Neuronal stem cell (in vitro differentiated cells): ENCODE measurements around the gene DIO3.

Experiments used
- DNase-seq: peaks from one replicate; pipeline ENCODE4 v3.0.0-alpha.2; 2013; ENCODE audit warnings: low spot score
- H2AFZ ChIP-seq: one replicate; pipeline ENCODE4 v1.6.1; 2013; ENCODE audit warnings: mild to moderate bottlenecking, low read length, inconsistent platforms
- H2AK5ac ChIP-seq: 2 replicates; pipeline ENCODE4 v1.6.1; 2013; ENCODE audit warnings: low read depth, mild to moderate bottlenecking, inconsistent platforms, low read length, moderate library complexity, mixed read lengths
- H2BK120ac ChIP-seq: 2 replicates; pipeline ENCODE4 v1.6.1; 2013; ENCODE audit warnings: low read depth, mild to moderate bottlenecking, inconsistent platforms, low read length, moderate library complexity, mixed read lengths
- H2BK12ac ChIP-seq: one replicate; pipeline ENCODE4 v1.6.1; 2013; ENCODE audit warnings: low read length, inconsistent platforms
- H2BK15ac ChIP-seq: 2 replicates; pipeline ENCODE4 v1.6.1; 2013; ENCODE audit warnings: mild to moderate bottlenecking, low read length, inconsistent platforms, mixed read lengths
- H2BK5ac ChIP-seq: one replicate; pipeline ENCODE4 v1.6.1; 2013; ENCODE audit warnings: inconsistent platforms, mild to moderate bottlenecking, low read length, moderate library complexity
- H3K14ac ChIP-seq: one replicate; pipeline ENCODE4 v1.6.1; 2013; ENCODE audit warnings: low read length, inconsistent platforms
- H3K18ac ChIP-seq: 2 replicates; pipeline ENCODE4 v1.6.1; 2013; ENCODE audit warnings: low read length, inconsistent platforms
- H3K23ac ChIP-seq: 2 replicates; pipeline ENCODE4 v1.6.1; 2013; ENCODE audit warnings: low read depth, mild to moderate bottlenecking, mixed read lengths, low read length, inconsistent platforms; ENCODE audit not compliant: poor library complexity
- H3K27ac ChIP-seq: replicated peaks from 3 replicates; pipeline ENCODE4 v1.5.1; 2013; ENCODE audit warnings: low read length, inconsistent platforms
- H3K27me3 ChIP-seq, 3 experiments: 2 replicates each; pipeline ENCODE4 v1.6.1; 2013; ENCODE audit warnings: low read length in 3 of 3, mild to moderate bottlenecking in 2 of 3, inconsistent platforms in 1 of 3, low read depth in 1 of 3, mixed read lengths in 1 of 3, moderate library complexity in 1 of 3; ENCODE audit not compliant: control insufficient read depth in 3 of 3, insufficient read depth in 3 of 3
- H3K36me3 ChIP-seq, 2 donors: replicated peaks in 1 of 2; 2 replicates each; pipeline ENCODE4 v1.6.1; 2013; ENCODE audit warnings: low read length in 2 of 2; ENCODE audit not compliant: control insufficient read depth in 2 of 2, insufficient read depth in 2 of 2
- H3K4ac ChIP-seq: 2 replicates; pipeline ENCODE4 v1.6.1; 2013; ENCODE audit warnings: inconsistent platforms, mild to moderate bottlenecking, low read length, moderate library complexity
- H3K4me1 ChIP-seq, 2 donors: 1 replicate in 1 of 2; 2 replicates in 1 of 2; pipeline ENCODE4 v1.6.1; 2013; ENCODE audit warnings: low read length in 2 of 2, low read depth in 1 of 2; ENCODE audit not compliant: control insufficient read depth in 2 of 2, insufficient read depth in 1 of 2
- H3K4me2 ChIP-seq: one replicate; pipeline ENCODE4 v1.6.1; 2013; ENCODE audit warnings: mild to moderate bottlenecking, low read length, inconsistent platforms; ENCODE audit not compliant: insufficient read depth, poor library complexity, severe bottlenecking
- H3K4me3 ChIP-seq, 2 donors: 2 replicates each; pipeline ENCODE4 v1.5.1; 2013; ENCODE audit warnings: low read length in 2 of 2, mild to moderate bottlenecking in 2 of 2, inconsistent platforms in 1 of 2, moderate library complexity in 1 of 2
- H3K79me1 ChIP-seq: one replicate; pipeline ENCODE4 v1.6.1; 2013; ENCODE audit warnings: low read depth, mild to moderate bottlenecking, inconsistent platforms, low read length, moderate library complexity
- H3K9ac ChIP-seq: one replicate; pipeline ENCODE4 v1.6.1; 2013; ENCODE audit warnings: mild to moderate bottlenecking, low read depth, low read length, inconsistent platforms; ENCODE audit not compliant: poor library complexity
- H3K9me3 ChIP-seq, 2 donors: replicated peaks in 1 of 2; 2 replicates each; pipeline versions ENCODE3 to v1.6.1; 2013; ENCODE audit warnings: low read length in 2 of 2, mild to moderate bottlenecking in 2 of 2, inconsistent platforms in 1 of 2, low read depth in 1 of 2, mixed read lengths in 1 of 2, moderate library complexity in 1 of 2; ENCODE audit not compliant: control insufficient read depth in 2 of 2, insufficient read depth in 1 of 2
- H4K8ac ChIP-seq: one replicate; pipeline ENCODE4 v1.6.1; 2013; ENCODE audit warnings: low read depth, mild to moderate bottlenecking, inconsistent platforms, low read length, moderate library complexity
- H4K91ac ChIP-seq: one replicate; pipeline ENCODE4 v1.6.1; 2013; ENCODE audit warnings: low read length, low read depth, mild to moderate bottlenecking, inconsistent platforms; ENCODE audit not compliant: poor library complexity
- WGBS, 2 donors: extraction: QIAGEN DNeasy Blood & Tissue Kit; methylation state at CpG; one replicate each; pipeline ENCODE4 v1.1.7; 2013; ENCODE audit warnings: missing lambda C conversion rate in 2 of 2, mixed read lengths in 1 of 2; ENCODE audit not compliant: insufficient read length in 2 of 2, insufficient replicate concordance in 1 of 2; ENCODE audit errors: extremely low coverage in 2 of 2; 5-methylcytosine and 5-hydroxymethylcytosine counted together

DIO3 gene

GRCh38 chr14:101557321-101557695 is 4.0 kb upstream of the DIO3 start:
- Histone ChIP-seq H4K8ac (no peak overlapping the region), H3K79me1 (peaks cover 8% of the 10 kb centered on the region), H3K27ac (no peak overlapping the region), H3K9me3 (peaks cover 9 to 11% of the 10 kb centered on the region in 2 donors), H2AFZ (no peak overlapping the region), H2BK12ac (no peak overlapping the region), H2AK5ac (no peak overlapping the region), H3K4me1 (peaks cover 2 to 4% of the 10 kb centered on the region in 2 donors), H3K4me2 (no peak overlapping the region), H3K4ac (no peak overlapping the region), H2BK5ac (no peak overlapping the region), H3K4me3 (no peak overlapping the region), H3K9ac (peak overlapping the region; percentile 35), H3K18ac (no peak overlapping the region), H2BK15ac (no peak overlapping the region), H4K91ac (no peak overlapping the region), H3K36me3 (no peaks in the 10 kb centered on the region), H2BK120ac (no peak overlapping the region), H3K27me3 (peaks cover 18 to 40% (median 38%) of the 10 kb centered on the region in 3 experiments), H3K14ac (no peak overlapping the region), H3K23ac (no peak overlapping the region)
- WGBS, 2 donors = no CpG with 5 or more reads among the region's 7 CpGs
- DNase-seq = no peak

DNA sequence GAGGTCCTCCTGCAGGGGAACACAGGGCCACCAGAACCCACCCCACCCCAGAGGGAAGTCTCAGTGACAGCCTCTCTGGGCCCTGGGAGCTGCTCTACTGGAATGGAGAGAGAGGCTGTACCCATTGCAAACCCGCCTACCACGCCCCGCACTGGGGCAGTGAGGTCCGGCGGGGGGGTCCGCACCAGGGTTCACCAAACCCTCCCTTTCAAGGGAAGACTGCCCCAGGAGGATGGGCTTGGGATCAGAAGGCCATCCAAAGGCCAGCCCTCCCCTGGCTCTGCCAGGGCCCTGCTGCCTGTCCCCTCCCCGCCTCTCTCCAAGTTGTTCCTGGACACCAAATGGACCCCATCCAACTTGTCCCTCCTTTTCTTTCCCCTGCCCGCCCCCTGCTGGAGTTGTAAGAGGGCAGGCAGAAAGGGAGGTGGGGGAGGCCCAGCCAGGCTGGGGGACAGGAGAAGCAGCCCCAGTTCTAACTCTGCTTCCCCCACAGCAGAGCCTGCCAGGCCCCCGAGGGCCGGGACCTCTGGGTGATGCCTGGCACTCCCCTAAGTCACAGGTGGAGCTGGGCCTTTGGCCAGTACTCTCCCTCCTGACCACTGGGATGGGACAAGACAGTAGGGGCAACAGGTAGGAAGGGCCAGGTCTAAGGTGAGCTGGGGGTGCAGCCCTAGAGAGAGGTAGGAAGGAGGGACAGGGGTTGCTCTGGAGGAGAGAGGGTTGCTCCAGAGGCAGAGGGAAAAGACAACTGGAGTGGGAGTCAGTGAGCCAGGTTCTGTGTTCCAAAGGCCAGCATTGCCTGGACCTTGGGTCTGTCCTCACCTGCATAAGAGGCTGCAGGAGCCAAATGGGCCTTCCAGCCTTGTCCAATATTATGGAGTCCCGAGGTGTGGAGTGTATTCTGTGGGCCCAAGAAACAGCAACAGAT is 3.2 kb upstream of the DIO3 start:
- Histone ChIP-seq H3K4me1 (peaks cover 4 to 6% of the 10 kb centered on the region in 2 donors), H3K18ac (peak overlapping the region; percentile 62), H3K79me1 (peaks cover 8% of the 10 kb centered on the region), H3K27ac (no peak overlapping the region), H4K8ac (no peak overlapping the region), H3K4me3 (no peak overlapping the region), H2AK5ac (peak overlapping the region; percentile 72), H3K4me2 (no peak overlapping the region), H3K36me3 (no peaks in the 10 kb centered on the region), H3K27me3 (peaks cover 25 to 48% (median 45%) of the 10 kb centered on the region in 3 experiments), H2AFZ (no peak overlapping the region), H2BK120ac (no peak overlapping the region), H3K9ac (peak overlapping the region; percentile 35), H2BK5ac (no peak overlapping the region), H3K9me3 (peaks cover 12 to 13% of the 10 kb centered on the region in 2 donors), H4K91ac (peak overlapping the region; percentile 56), H2BK15ac (no peak overlapping the region), H3K14ac (no peak overlapping the region), H2BK12ac (no peak overlapping the region), H3K4ac (no peak overlapping the region), H3K23ac (no peak overlapping the region)
- DNase-seq = no peak
- no CpG with 5 or more reads among the region's 11 CpGs for WGBS, 2 donors

DNA sequence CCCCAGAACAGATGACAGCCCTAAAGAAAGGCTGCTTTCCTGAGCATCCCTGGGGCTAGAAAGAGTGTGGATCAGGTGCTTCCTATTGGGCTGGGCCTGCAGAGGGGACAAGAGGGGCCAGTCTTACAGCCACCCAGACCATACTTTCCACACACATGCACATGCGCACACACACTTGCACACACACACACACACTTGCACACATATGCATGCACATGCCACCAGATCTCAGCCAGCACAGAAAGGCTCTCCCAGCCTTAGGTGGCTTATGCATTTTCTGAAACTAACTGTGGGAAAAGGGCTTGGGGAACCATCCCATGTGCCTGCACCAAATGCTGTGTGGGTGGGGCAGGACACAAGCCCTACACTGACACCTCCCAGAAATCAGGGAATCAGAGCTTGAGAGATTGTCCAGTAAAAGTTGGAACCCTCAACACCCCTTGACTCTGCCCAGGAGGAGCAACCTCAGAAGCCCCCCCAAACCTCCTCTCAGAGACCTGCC is 2.5 kb upstream of the DIO3 start:
- Histone ChIP-seq H3K4me3 (peak overlapping the region; percentile 33 to 54), H4K8ac (no peak overlapping the region)
- WGBS, 2 donors = no CpG with 5 or more reads among the region's 1 CpG

GRCh38 chr14:101559250-101559623 is 2.1 kb upstream of the DIO3 start:
- WGBS, 2 donors = no CpG with 5 or more reads among the region's 9 CpGs
- Histone ChIP-seq H3K79me1 (peaks cover 8% of the 10 kb centered on the region), H2AK5ac (peak overlapping the region; percentile 98), H3K36me3 (no peaks in the 10 kb centered on the region), H3K18ac (peak overlapping the region; percentile 98), H4K8ac (no peak overlapping the region), H3K9ac (peak overlapping the region; percentile 91), H2BK15ac (peak overlapping the region; percentile 89), H3K4me2 (peak overlapping the region; percentile 93), H3K14ac (peak overlapping the region; percentile 94), H3K4ac (peak overlapping the region; percentile 53), H2BK5ac (peak overlapping the region; percentile 66), H3K9me3 (peaks cover 12 to 13% of the 10 kb centered on the region in 2 donors), H3K4me3 (peak overlapping the region; percentile 54 to 82), H2BK120ac (peak overlapping the region; percentile 63), H3K4me1 (peaks cover 7 to 12% of the 10 kb centered on the region in 2 donors), H3K23ac (no peak overlapping the region), H3K27me3 (peaks cover 36 to 60% (median 57%) of the 10 kb centered on the region in 3 experiments), H2BK12ac (peak overlapping the region; percentile 73), H4K91ac (no peak overlapping the region), H2AFZ (peak overlapping the region; percentile 90), H3K27ac (no peak overlapping the region)
- no peak for DNase-seq

More for the DNA sequence above, 2.5 kb upstream of the DIO3 start:
- H2BK120ac ChIP-seq = no peak overlapping the region
- peak overlapping the region; percentile 98 for H2AK5ac ChIP-seq
- peaks cover 8% of the 10 kb centered on the region for H3K79me1 ChIP-seq
- no peak overlapping the region for H3K4ac ChIP-seq
- peaks cover 32 to 55% (median 53%) of the 10 kb centered on the region in 3 experiments for H3K27me3 ChIP-seq
- peaks cover 12 to 13% of the 10 kb centered on the region in 2 donors for H3K9me3 ChIP-seq
- H3K4me1 ChIP-seq = peaks cover 6 to 9% of the 10 kb centered on the region in 2 donors
- H3K14ac ChIP-seq = no peak overlapping the region
- H2AFZ ChIP-seq = no peak overlapping the region
- no peak overlapping the region for H2BK12ac ChIP-seq
- H3K9ac ChIP-seq = peak overlapping the region; percentile 32
- H3K27ac ChIP-seq = no peak overlapping the region
- H2BK5ac ChIP-seq = peak overlapping the region; percentile 66
- no peaks in the 10 kb centered on the region for H3K36me3 ChIP-seq
- no peak overlapping the region for H3K23ac ChIP-seq
- H3K4me2 ChIP-seq = peak overlapping the region; percentile 93
- H2BK15ac ChIP-seq = no peak overlapping the region
- H3K18ac ChIP-seq = peak overlapping the region; percentile 98
- no peak for DNase-seq
- peak overlapping the region; percentile 56 for H4K91ac ChIP-seq
